ENCODE data around the gene CDH9. TPM values are rescaled to one million over a fixed set of nuclear protein-coding genes. Genes with fewer than 3 reads are reported as not detected.
"Not testable (repeated sequence)": the region's sequence is repeated elsewhere in the genome, so short reads cannot be mapped to it uniquely, and the experiment has no call there.

The CDH9 gene
- total RNA-seq, 1 donor from 2014 or later, result not detected

- Mint-ChIP-seq H3K36me3 (ENCODE audit: low read depth) (peaks cover 5% of the 10 kb centered on the region), H3K27me3 (ENCODE audit: low read depth) (peaks cover 4% of the 10 kb centered on the region), H3K9me3 (ENCODE audit: low read depth) (peaks cover 18% of the 10 kb centered on the region)
Observed at GRCh38 chr5:26856238-26856637, 182.1 kb downstream of the CDH9 start.

GRCh38 chr5:26852450-26852849 lies 185.9 kb downstream of the CDH9 start:
- not testable (repeated sequence) for H3K4me1 Mint-ChIP-seq (ENCODE audit: low read depth); H3K4me3 Mint-ChIP-seq (ENCODE audit: unreplicated experiment); H3K27me3 Mint-ChIP-seq (ENCODE audit: low read depth); H3K27ac Mint-ChIP-seq (ENCODE audit: unreplicated experiment); DNase-seq (ENCODE audit: low spot score); H3K36me3 Mint-ChIP-seq (ENCODE audit: low read depth)
- H3K9me3 Mint-ChIP-seq (ENCODE audit: low read depth), result peaks cover 25% of the 10 kb centered on the region

More at GRCh38 chr5:26856238-26856637, 182.1 kb downstream of the CDH9 start:
- Mint-ChIP-seq H3K27ac (ENCODE audit: unreplicated experiment) (no peak overlapping the region), H3K4me3 (ENCODE audit: unreplicated experiment) (no peak overlapping the region), H3K4me1 (ENCODE audit: low read depth) (no peaks in the 10 kb centered on the region)
- no peak for TF ChIP-seq CTCF (IDR thresholded peaks at IDR 0.05)
- no peak for DNase-seq (ENCODE audit: low spot score)

GRCh38 chr5:26847041-26847736 lies 191.2 kb downstream of the CDH9 start:
- Mint-ChIP-seq H3K4me1 (ENCODE audit: low read depth) (no peaks in the 10 kb centered on the region), H3K4me3 (ENCODE audit: unreplicated experiment) (no peak overlapping the region), H3K9me3 (ENCODE audit: low read depth) (peaks cover 7% of the 10 kb centered on the region), H3K36me3 (ENCODE audit: low read depth) (no peaks in the 10 kb centered on the region), H3K27me3 (ENCODE audit: low read depth) (no peaks in the 10 kb centered on the region), H3K27ac (ENCODE audit: unreplicated experiment) (no peak overlapping the region)
- DNase-seq (ENCODE audit: low spot score), result no peak
- TF ChIP-seq CTCF (IDR thresholded peaks at IDR 0.05), result no peak

GRCh38 chr5:26843677-26844076 lies 194.7 kb downstream of the CDH9 start:
- no peaks in the 10 kb centered on the region for H3K4me1 Mint-ChIP-seq (ENCODE audit: low read depth)
- no peak overlapping the region for H3K27ac Mint-ChIP-seq (ENCODE audit: unreplicated experiment)
- H3K27me3 Mint-ChIP-seq (ENCODE audit: low read depth), result no peaks in the 10 kb centered on the region

GRCh38 chr5:26833596-26833995 lies 204.8 kb downstream of the CDH9 start:
- Mint-ChIP-seq H3K27ac (ENCODE audit: unreplicated experiment) (no peak overlapping the region), H3K4me1 (ENCODE audit: low read depth) (no peaks in the 10 kb centered on the region), H3K4me3 (ENCODE audit: unreplicated experiment) (no peak overlapping the region), H3K36me3 (ENCODE audit: low read depth) (no peaks in the 10 kb centered on the region), H3K9me3 (ENCODE audit: low read depth) (peaks cover 8% of the 10 kb centered on the region), H3K27me3 (ENCODE audit: low read depth) (no peaks in the 10 kb centered on the region)
- DNase-seq (ENCODE audit: low spot score), result no peak
- no peak for TF ChIP-seq CTCF (IDR thresholded peaks at IDR 0.05)

More at GRCh38 chr5:26843677-26844076, 194.7 kb downstream of the CDH9 start:
- no peaks in the 10 kb centered on the region for H3K9me3 Mint-ChIP-seq (ENCODE audit: low read depth)
- no peak for DNase-seq (ENCODE audit: low spot score)
- no peak overlapping the region for H3K4me3 Mint-ChIP-seq (ENCODE audit: unreplicated experiment)
- H3K36me3 Mint-ChIP-seq (ENCODE audit: low read depth), result no peaks in the 10 kb centered on the region
- no peak for TF ChIP-seq CTCF (IDR thresholded peaks at IDR 0.05)
